WTC11 (cell line): ENCODE measurements around the gene PMS1.

Experiments used
- CTCF ChIP-seq: fragments of 200-600 bp; IDR thresholded peaks from 2 replicates; pipeline ENCODE4 v1.8.0; 2022; ENCODE audit warnings: antibody characterized with exemption
- IRF2 ChIP-seq: sonication (generic); formaldehyde crosslinking; IDR thresholded peaks from 2 replicates; pipeline ENCODE4 v1.8.0; 2022; ENCODE audit warnings: low read depth, missing genetic modification reagents, borderline replicate concordance
- KAT7 ChIP-seq: sonication (generic); formaldehyde crosslinking; IDR thresholded peaks from 2 replicates; pipeline ENCODE4 v1.8.1; 2023; ENCODE audit warnings: missing genetic modification reagents, mild to moderate bottlenecking, borderline replicate concordance

GRCh38 chr2:189783927-189784867 is at the start of gene PMS1, which contains the start of gene ORMDL1:
- TF ChIP-seq CTCF (no peak), IRF2 (CRISPR knock-in tag) (no peak; the same call in 1 of the 2 replicates), KAT7 (CRISPR knock-in tag) (0 out of 2 replicates have a peak, but pooled peaks have one; percentile 95)
